Gastroesophageal sphincter (tissue), 4 donors: ENCODE results near the gene MAPK14. TPM values are rescaled to one million over a fixed set of nuclear protein-coding genes. Genes with fewer than 3 reads are reported as not detected.
A peak's percentile ranks its signal among the peaks of the same experiment; 100 is the strongest.

Experiments
- ATAC-seq: fragments of 150-250 bp; one replicate; pipeline ENCODE4 v1.9.1; 2016; ENCODE audit warnings: mild to moderate bottlenecking, moderate library complexity
- H3K27ac ChIP-seq, 4 donors: fragments of 200-600 bp; sonication (generic) in 3 of 4; 1 replicate in 3 of 4; 2 replicates in 1 of 4; pipeline ENCODE4 v1.5.1; 2016 to 2019
- H3K27me3 ChIP-seq: fragments of 200-600 bp; sonication (generic); one replicate; pipeline ENCODE4 v1.5.1; 2019
- H3K36me3 ChIP-seq, 2 donors: fragments of 200-600 bp; sonication (generic); one replicate each; pipeline ENCODE4 v1.5.1; 2019; ENCODE audit warnings: control low read depth in 1 of 2
- H3K4me1 ChIP-seq, 3 donors: fragments of 200-600 bp; sonication (generic); 1 replicate in 2 of 3; 2 replicates in 1 of 3; pipeline ENCODE4 v1.5.1; 2016 to 2019; ENCODE audit warnings: control low read depth in 2 of 3
- H3K4me3 ChIP-seq, 2 donors: fragments of 200-600 bp; sonication (generic); one replicate each; pipeline ENCODE4 v1.5.1; 2019; ENCODE audit warnings: mild to moderate bottlenecking in 1 of 2, moderate library complexity in 1 of 2
- H3K9me3 ChIP-seq, 3 donors: fragments of 200-600 bp; sonication (generic); one replicate each; pipeline ENCODE4 v1.5.1; 2017 to 2019; ENCODE audit warnings: control low read depth in 2 of 3
- EP300 ChIP-seq: sonication (generic); formaldehyde crosslinking; IDR thresholded peaks from one replicate; pipeline ENCODE4 v1.6.1; 2017; ENCODE audit warnings: antibody characterized with exemption, mild to moderate bottlenecking
- POLR2A ChIP-seq, 2 donors: fragments of 450-650 bp; IDR thresholded peaks; one replicate each; pipeline ENCODE4 v1.6.1; 2017; ENCODE audit warnings: antibody characterized with exemption in 2 of 2, mild to moderate bottlenecking in 2 of 2, moderate library complexity in 1 of 2
- POLR2AphosphoS5 ChIP-seq: sonication (generic); formaldehyde crosslinking; IDR thresholded peaks from one replicate; pipeline ENCODE4 v1.6.1; 2017; ENCODE audit warnings: antibody characterized with exemption
- WGBS, 2 donors: methylation state at CpG; one replicate each; pipeline ENCODE4 v1.1.5; 2018; ENCODE audit warnings: low coverage in 1 of 2; 5-methylcytosine and 5-hydroxymethylcytosine counted together
- total RNA-seq, 4 donors: library from RNA; depleted of rRNA; stranded (reverse); fragments of >200 nt; gene quantifications; one replicate each; pipeline ENCODE4 v1.1.0, GENCODE V29; 2016
- TF ChIP-seq, protein P1 (sequence below), 4 experiments: fragments of 200-600 bp in 2 of 4; fragments of 450-650 bp in 2 of 4; sonication (generic) in 1 of 4; IDR thresholded peaks; one replicate each; pipeline ENCODE4 v1.5.1; 2017 to 2019; ENCODE audit warnings: antibody characterized with exemption in 4 of 4, mild to moderate bottlenecking in 2 of 4, moderate library complexity in 2 of 4

The MAPK14 gene
- total RNA-seq, 4 donors from 2014 or later: 58.7 to 77.5 (median 69.9) TPM

DNA sequence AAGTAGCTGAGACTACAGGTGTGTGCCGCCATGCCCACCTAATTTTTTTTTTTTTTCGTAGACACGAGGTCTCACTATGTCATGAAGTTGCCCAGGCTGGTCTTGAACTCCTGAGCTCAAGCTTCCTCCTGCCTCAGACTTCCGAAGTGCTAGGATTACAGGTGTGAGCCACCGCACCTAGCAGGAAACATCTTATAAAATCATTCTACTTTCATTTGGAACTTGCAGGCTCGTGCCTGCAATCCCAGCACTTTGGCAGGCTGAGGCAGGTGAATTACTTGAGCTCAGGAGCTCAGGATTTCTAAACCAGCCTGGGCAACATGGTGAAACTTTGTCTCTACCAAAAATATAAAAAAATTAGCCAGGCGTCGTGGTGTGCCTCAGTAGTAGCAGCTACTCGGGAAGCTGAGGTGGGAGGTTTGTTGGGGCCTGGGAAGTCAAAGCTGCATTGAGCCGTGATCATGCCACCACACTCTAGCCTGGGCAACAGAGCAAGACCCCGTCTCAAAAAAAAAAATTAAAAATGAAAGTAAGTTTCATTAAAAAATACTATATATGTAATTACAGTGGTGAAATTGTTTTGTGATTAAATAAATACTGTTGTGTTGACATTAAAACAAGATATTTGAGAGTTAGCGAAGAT, 15.1 kb downstream of the MAPK14 start:
- peaks cover 14 to 70% (median 14%) of the 10 kb centered on the region in 3 donors for H3K4me1 ChIP-seq
- no peaks in the 10 kb centered on the region for H3K27me3 ChIP-seq
- no peak for ATAC-seq

DNA sequence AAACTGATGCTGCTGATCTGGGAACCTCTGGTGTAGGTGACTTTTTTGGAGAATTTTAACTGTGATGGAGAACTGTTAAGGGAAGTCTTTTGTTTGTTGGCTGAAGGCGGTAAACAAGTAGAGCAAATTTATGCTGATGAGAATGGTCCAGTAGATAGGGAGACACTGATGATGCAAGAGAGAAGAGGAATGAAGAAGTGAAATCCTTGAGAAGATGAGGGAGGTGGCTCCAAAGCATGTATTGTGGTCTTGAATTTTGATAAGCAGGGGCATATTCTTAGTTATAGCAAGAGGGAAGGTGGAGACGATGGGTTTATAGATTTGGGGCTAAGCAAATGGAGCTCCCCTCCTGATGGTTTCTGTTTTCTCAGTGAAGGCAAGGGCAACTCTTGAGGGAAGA, 22.0 kb downstream of the MAPK14 start:
- WGBS, 2 donors: 88 to 92% methylated on average over 2 of the region's 2 CpGs
- Histone ChIP-seq H3K9me3 (no peaks in the 10 kb centered on the region), H3K27me3 (no peaks in the 10 kb centered on the region), H3K4me3 (no peak overlapping the region), H3K27ac (no peak overlapping the region), H3K36me3 (peaks cover 0 to 4% of the 10 kb centered on the region in 2 donors), H3K4me1 (peaks cover 16 to 97% (median 26%) of the 10 kb centered on the region in 3 donors)
- no peak for ATAC-seq
- TF ChIP-seq EP300: no peak
- no peak for TF ChIP-seq POLR2A (IDR thresholded peaks at IDR 0.05)
- no peak for TF ChIP-seq POLR2AphosphoS5
- TF ChIP-seq, protein P1, sequence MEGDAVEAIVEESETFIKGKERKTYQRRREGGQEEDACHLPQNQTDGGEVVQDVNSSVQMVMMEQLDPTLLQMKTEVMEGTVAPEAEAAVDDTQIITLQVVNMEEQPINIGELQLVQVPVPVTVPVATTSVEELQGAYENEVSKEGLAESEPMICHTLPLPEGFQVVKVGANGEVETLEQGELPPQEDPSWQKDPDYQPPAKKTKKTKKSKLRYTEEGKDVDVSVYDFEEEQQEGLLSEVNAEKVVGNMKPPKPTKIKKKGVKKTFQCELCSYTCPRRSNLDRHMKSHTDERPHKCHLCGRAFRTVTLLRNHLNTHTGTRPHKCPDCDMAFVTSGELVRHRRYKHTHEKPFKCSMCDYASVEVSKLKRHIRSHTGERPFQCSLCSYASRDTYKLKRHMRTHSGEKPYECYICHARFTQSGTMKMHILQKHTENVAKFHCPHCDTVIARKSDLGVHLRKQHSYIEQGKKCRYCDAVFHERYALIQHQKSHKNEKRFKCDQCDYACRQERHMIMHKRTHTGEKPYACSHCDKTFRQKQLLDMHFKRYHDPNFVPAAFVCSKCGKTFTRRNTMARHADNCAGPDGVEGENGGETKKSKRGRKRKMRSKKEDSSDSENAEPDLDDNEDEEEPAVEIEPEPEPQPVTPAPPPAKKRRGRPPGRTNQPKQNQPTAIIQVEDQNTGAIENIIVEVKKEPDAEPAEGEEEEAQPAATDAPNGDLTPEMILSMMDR (IDR thresholded peaks at IDR 0.05): no peak

More for the DNA sequence above, 15.1 kb downstream of the MAPK14 start:
- H3K9me3 ChIP-seq: no peaks in the 10 kb centered on the region
- H3K4me3 ChIP-seq: no peak overlapping the region
- H3K27ac ChIP-seq: no peak overlapping the region
- TF ChIP-seq, protein P1 (IDR thresholded peaks at IDR 0.05): no peak
- no peak for TF ChIP-seq POLR2A (IDR thresholded peaks at IDR 0.05)
- TF ChIP-seq EP300: no peak
- no peak for TF ChIP-seq POLR2AphosphoS5
- no peaks in the 10 kb centered on the region for H3K36me3 ChIP-seq
- whole genome bisulfite sequencing, 2 donors: 96 to 100% methylated on average over 7 to 9 of the region's 12 CpGs

GRCh38 chr6:36050305-36050704, 22.7 kb downstream of the MAPK14 start:
- ATAC-seq: no peak
- peaks cover 0 to 4% of the 10 kb centered on the region in 2 donors for H3K36me3 ChIP-seq
- no peak overlapping the region for H3K4me3 ChIP-seq
- peaks cover 16 to 97% (median 30%) of the 10 kb centered on the region in 3 donors for H3K4me1 ChIP-seq
- TF ChIP-seq POLR2A (IDR thresholded peaks at IDR 0.05): no peak
- TF ChIP-seq, protein P1 (IDR thresholded peaks at IDR 0.05): no peak
- no peak for TF ChIP-seq POLR2AphosphoS5
- TF ChIP-seq EP300: no peak
- H3K27me3 ChIP-seq: no peaks in the 10 kb centered on the region
- peak overlapping the region in 1 of 4 donors; percentile 1 for H3K27ac ChIP-seq
- no peaks in the 10 kb centered on the region for H3K9me3 ChIP-seq
- WGBS, 2 donors: 71 to 75% methylated on average over 1 of the region's 1 CpG

DNA sequence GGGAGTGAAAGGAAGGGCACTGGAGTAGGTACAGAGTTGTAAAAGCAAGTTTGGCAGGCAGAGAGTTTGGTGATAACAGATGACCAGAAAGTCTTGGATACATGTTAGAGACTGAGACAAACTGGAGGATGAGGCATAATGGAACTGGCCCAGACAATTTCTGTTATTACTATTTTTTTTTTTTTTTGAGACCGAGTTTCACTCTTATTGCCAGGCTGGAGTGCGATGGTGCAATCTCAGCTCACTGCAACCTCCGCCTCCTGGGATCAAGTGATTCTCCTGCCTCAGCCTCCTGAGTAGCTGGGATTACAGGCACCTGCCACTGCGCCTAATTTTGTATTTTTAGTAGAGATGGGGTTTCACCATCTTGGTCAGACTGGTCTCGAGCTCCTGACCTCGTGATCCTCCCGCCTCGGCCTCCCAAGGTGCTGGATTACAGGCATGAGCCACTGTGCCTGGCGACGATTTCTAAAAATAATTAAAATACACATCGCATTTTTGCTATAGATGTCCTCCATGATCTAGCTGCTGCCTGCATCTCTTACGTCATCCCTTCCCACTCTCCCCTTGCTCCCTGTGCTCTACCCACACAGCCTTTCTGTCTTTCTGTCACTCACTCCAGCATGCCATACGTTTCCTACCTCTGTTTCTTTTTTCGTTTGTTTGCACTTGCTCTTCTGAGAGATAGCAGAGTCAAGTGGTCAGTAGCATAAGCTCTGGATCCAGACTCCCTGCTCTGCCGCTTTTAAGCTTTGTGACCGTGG, 23.5 kb downstream of the MAPK14 start:
- peaks cover 15 to 100% (median 33%) of the 10 kb centered on the region in 3 donors for H3K4me1 ChIP-seq
- H3K36me3 ChIP-seq: peaks cover 0 to 4% of the 10 kb centered on the region in 2 donors
- peak overlapping the region in 3 of 4 donors; percentile 5 to 49 (median 42) for H3K27ac ChIP-seq
- TF ChIP-seq POLR2A (IDR thresholded peaks at IDR 0.05) (no peak), EP300 (no peak), POLR2AphosphoS5 (no peak)
- TF ChIP-seq, protein P1 (IDR thresholded peaks at IDR 0.05): no peak
- WGBS, 2 donors: 79 to 86% methylated on average over 15 to 16 of the region's 16 CpGs
- no peaks in the 10 kb centered on the region for H3K9me3 ChIP-seq
- no peaks in the 10 kb centered on the region for H3K27me3 ChIP-seq
- no peak overlapping the region for H3K4me3 ChIP-seq
- ATAC-seq: peak; percentile 50
